ENCODE data around the gene RGL1.

RGL1 gene

DNA sequence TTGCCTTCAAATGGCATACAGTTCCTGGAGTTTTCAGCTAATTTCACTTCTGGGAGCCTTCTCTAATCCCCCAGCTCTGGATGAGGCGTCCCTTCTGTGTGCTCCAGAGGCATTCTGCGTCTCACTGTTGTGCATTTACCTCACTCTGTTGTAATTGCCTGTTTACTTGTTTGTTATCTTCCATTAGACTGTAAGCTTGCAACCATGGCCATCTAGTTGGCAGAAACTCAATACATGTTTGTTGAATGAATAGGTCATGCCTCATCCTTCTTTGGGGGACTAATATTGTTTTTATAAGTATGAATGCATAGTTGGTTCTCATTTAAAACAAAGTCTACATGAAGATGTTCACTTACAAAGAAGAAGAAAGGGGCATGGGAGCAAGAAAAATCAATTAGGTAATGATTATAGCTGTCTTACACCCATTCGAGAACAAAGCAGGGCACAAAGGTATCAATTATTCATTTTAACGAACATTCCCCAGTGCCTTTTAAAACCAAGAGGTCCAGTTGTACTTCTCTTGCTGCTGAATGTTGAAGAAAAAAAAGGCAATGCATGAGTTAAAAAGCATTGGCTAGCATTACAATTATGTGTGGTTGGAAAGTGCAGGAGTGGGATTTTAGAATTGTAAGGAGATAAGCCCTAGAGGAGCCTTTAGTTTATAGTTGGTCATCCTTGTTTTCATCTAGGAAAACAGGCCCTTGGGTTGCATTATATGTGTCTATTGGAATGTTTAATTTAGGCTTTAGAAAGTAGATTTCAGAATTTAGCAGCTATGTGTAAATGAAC is 6.0 kb downstream of the RGL1 start:
- Histone ChIP-seq H3K79me2 (ENCODE audit: low read length) (peaks cover 100% of the 10 kb centered on the region), H3F3A (ENCODE audit: insufficient read depth, low read length) (peaks cover 17% of the 10 kb centered on the region), H3K4me2 (ENCODE audit: low read depth, low read length) (no peak overlapping the region), H3K9ac (ENCODE audit: low read length) (no peak overlapping the region), H3K9me3 (replicated peaks; ENCODE audit: insufficient read depth, low read length) (no peaks in the 10 kb centered on the region), H3K27ac (ENCODE audit: low read length) (no peak overlapping the region), H3K36me3 (replicated peaks; ENCODE audit: insufficient read depth, low read length) (0 out of 2 replicates have a peak, but pooled peaks cover 3% of the 10 kb centered on the region), H4K20me1 (ENCODE audit: insufficient read depth, low read length) (no peaks in the 10 kb centered on the region), H3K4me1 (ENCODE audit: low read length) (peaks cover 39% of the 10 kb centered on the region), H3K9me2 (replicated peaks; ENCODE audit: insufficient read depth, low read length) (no peaks in the 10 kb centered on the region), H3K27me3 (replicated peaks; ENCODE audit: insufficient read depth, low read length) (no peaks in the 10 kb centered on the region), H2AFZ (ENCODE audit: low read length) (no peak overlapping the region), H3K4me3 (ENCODE audit: low read length) (no peak overlapping the region)
- no peak for TF ChIP-seq EZH2 (optimal IDR thresholded peaks at IDR 0.05; ENCODE audit: low read depth, low read length)
- TF ChIP-seq EZH2phosphoT487 (IDR thresholded peaks at IDR 0.05; ENCODE audit: low read length) = no peak
- no peak for TF ChIP-seq CTCF (IDR thresholded peaks at IDR 0.05; ENCODE audit: low read length)
- no peak for DNase-seq

DNA sequence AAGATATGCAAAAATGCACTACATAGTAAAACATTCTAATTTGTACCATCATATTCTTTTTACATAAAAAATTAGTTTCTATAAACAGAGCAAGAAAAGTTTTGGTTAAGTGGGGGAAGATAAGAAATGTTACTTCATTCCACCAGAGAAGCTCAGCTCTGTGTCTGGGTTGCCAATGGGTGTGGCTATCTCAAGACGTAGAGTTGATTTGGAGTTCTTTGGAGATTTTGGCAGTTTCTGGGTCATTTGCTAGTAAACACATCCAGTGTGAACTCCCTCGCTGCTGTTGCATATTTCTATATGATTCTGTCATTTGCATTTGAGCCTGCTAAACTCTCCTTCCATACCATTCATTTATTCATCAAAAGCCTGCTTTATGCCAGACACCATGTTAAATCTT is 7.2 kb downstream of the RGL1 start:
- no peak for TF ChIP-seq CTCF (IDR thresholded peaks at IDR 0.05; ENCODE audit: low read length)
- TF ChIP-seq EZH2 (optimal IDR thresholded peaks at IDR 0.05; ENCODE audit: low read depth, low read length) = no peak
- TF ChIP-seq EZH2phosphoT487 (IDR thresholded peaks at IDR 0.05; ENCODE audit: low read length) = no peak
- no peak overlapping the region for H3K9ac ChIP-seq (ENCODE audit: low read length)
- H3K9me2 ChIP-seq (replicated peaks; ENCODE audit: insufficient read depth, low read length) = no peaks in the 10 kb centered on the region
- no peaks in the 10 kb centered on the region for H4K20me1 ChIP-seq (ENCODE audit: insufficient read depth, low read length)
- 0 out of 2 replicates have a peak, but pooled peaks cover 3% of the 10 kb centered on the region for H3K36me3 ChIP-seq (replicated peaks; ENCODE audit: insufficient read depth, low read length)
- H3K4me3 ChIP-seq (ENCODE audit: low read length) = no peak overlapping the region
- H3K9me3 ChIP-seq (replicated peaks; ENCODE audit: insufficient read depth, low read length) = no peaks in the 10 kb centered on the region
- no peak overlapping the region for H3K4me2 ChIP-seq (ENCODE audit: low read depth, low read length)
- no peak overlapping the region for H3K27ac ChIP-seq (ENCODE audit: low read length)
- peaks cover 98% of the 10 kb centered on the region for H3K79me2 ChIP-seq (ENCODE audit: low read length)
- H3K27me3 ChIP-seq (replicated peaks; ENCODE audit: insufficient read depth, low read length) = no peaks in the 10 kb centered on the region
- H3K4me1 ChIP-seq (ENCODE audit: low read length) = peaks cover 32% of the 10 kb centered on the region
- no peak overlapping the region for H2AFZ ChIP-seq (ENCODE audit: low read length)
- peaks cover 8% of the 10 kb centered on the region for H3F3A ChIP-seq (ENCODE audit: insufficient read depth, low read length)
- no peak for DNase-seq

DNA sequence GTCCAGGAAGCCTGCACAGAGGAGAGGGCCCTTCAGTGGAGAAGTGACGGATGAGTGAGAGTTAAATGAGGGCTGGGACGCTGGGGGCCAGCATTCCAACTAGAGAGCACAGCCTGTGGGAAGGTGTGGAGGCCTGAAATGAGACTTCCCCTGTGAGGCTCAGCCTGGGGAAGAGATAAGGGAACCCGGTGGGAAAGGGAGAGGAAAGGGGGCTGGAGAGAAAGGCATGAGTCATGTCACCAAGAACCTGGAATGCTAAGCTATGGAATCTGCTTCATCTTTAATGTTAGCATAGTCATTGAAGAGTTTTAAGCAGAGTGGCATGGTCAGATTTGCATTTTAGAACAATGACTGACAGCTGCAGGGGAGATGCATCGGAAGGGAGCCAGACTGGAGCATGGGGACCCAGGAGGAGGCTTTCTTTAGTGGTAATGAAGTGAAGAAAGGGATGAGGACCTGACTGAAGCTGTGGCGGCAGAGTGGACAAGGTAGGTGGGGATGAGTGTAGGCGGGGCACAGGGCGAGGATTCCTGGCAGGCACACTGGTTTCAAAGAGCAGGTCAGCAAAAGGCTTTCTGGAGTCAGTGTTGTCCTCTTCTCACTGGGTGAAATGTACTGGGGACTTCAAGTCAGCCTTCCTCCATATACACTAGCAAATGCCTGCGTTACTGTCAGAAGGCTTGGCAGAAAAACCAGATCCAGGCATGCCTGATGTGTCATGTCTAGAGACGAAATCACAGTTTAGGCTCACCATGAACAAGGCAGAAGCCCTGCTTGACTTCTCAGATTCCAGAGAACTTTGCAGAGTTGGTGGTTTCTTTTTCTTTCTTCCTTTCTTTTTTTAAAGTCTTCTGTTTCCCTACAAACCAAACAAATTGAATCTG is 8.0 kb downstream of the RGL1 start:
- Histone ChIP-seq H3K9ac (ENCODE audit: low read length) (no peak overlapping the region), H3K79me2 (ENCODE audit: low read length) (peaks cover 97% of the 10 kb centered on the region), H3K4me3 (ENCODE audit: low read length) (no peak overlapping the region), H3K9me2 (replicated peaks; ENCODE audit: insufficient read depth, low read length) (no peaks in the 10 kb centered on the region), H3K27ac (ENCODE audit: low read length) (no peak overlapping the region), H3K9me3 (replicated peaks; ENCODE audit: insufficient read depth, low read length) (no peaks in the 10 kb centered on the region), H4K20me1 (ENCODE audit: insufficient read depth, low read length) (no peaks in the 10 kb centered on the region), H3K27me3 (replicated peaks; ENCODE audit: insufficient read depth, low read length) (no peaks in the 10 kb centered on the region), H3K4me2 (ENCODE audit: low read depth, low read length) (no peak overlapping the region), H3K36me3 (replicated peaks; ENCODE audit: insufficient read depth, low read length) (0 out of 2 replicates have a peak, but pooled peaks cover 3% of the 10 kb centered on the region), H2AFZ (ENCODE audit: low read length) (no peak overlapping the region), H3F3A (ENCODE audit: insufficient read depth, low read length) (peaks cover 3% of the 10 kb centered on the region; the same call in 1 of the 2 replicates), H3K4me1 (ENCODE audit: low read length) (peaks cover 32% of the 10 kb centered on the region)
- no peak for TF ChIP-seq EZH2 (optimal IDR thresholded peaks at IDR 0.05; ENCODE audit: low read depth, low read length)
- TF ChIP-seq EZH2phosphoT487 (IDR thresholded peaks at IDR 0.05; ENCODE audit: low read length) = no peak
- TF ChIP-seq CTCF (IDR thresholded peaks at IDR 0.05; ENCODE audit: low read length) = no peak
- DNase-seq = no peak

All from MM.1S (cell line).